Osteoblast (primary cell): Measurements from ENCODE around the gene SH3GL2. TPM values are rescaled to one million over a fixed set of nuclear protein-coding genes. Genes with fewer than 3 reads are reported as not detected.

ENCODE experiments used
- DNase-seq: peaks from one replicate; pipeline ENCODE4 v3.0.0; 2011; ENCODE audit warnings: low spot score, mixed read lengths; ENCODE audit not compliant: insufficient read length; ENCODE audit errors: missing footprints
- H2AFZ ChIP-seq: 2 replicates; pipeline ENCODE4 v1.6.0; 2011; ENCODE audit warnings: mild to moderate bottlenecking, low read length
- H3K27ac ChIP-seq: 2 replicates; pipeline ENCODE4 v1.5.1; 2011; ENCODE audit warnings: mild to moderate bottlenecking, low read depth, low read length, moderate library complexity
- H3K27me3 ChIP-seq: 2 replicates; pipeline ENCODE4 v1.6.0; 2012; ENCODE audit warnings: mild to moderate bottlenecking, control low read depth, inconsistent platforms, low read length, moderate library complexity; ENCODE audit not compliant: insufficient read depth
- H3K36me3 ChIP-seq: 2 replicates; pipeline ENCODE4 v1.5.1; 2011; ENCODE audit warnings: mild to moderate bottlenecking, low read length, control low read depth, moderate library complexity; ENCODE audit not compliant: insufficient read depth
- H3K4me1 ChIP-seq: 2 replicates; pipeline ENCODE4 v1.5.1; 2011; ENCODE audit warnings: mild to moderate bottlenecking, low read length, control low read depth, moderate library complexity; ENCODE audit not compliant: insufficient read depth
- H3K4me2 ChIP-seq: 2 replicates; pipeline ENCODE4 v1.6.0; 2011; ENCODE audit warnings: mild to moderate bottlenecking, low read length; ENCODE audit not compliant: insufficient read depth
- H3K4me3 ChIP-seq: fragments of 200-600 bp; sonication (generic); 3 replicates; pipeline ENCODE4 v1.5.1; 2012; ENCODE audit warnings: mild to moderate bottlenecking, low read length, inconsistent platforms; ENCODE audit not compliant: insufficient read depth
- H3K79me2 ChIP-seq: 2 replicates; pipeline ENCODE4 v1.6.0; 2012; ENCODE audit warnings: mild to moderate bottlenecking, low read length, control low read depth, inconsistent platforms; ENCODE audit not compliant: insufficient read depth
- H3K9me3 ChIP-seq: 2 replicates; pipeline ENCODE4 v1.5.1; 2011; ENCODE audit warnings: low read depth, low read length, control low read depth
- H4K20me1 ChIP-seq: 2 replicates; pipeline ENCODE4 v1.6.0; 2012; ENCODE audit warnings: mild to moderate bottlenecking, low read length, control low read depth; ENCODE audit not compliant: insufficient read depth
- total RNA-seq: library from RNA; depleted of rRNA; stranded (reverse); fragments of >200 nt; gene quantifications from 2 replicates; pipeline ENCODE4 v1.2.3, GENCODE V29; 2012
- TF ChIP-seq, protein P1 (sequence below): IDR thresholded peaks from 2 replicates; pipeline ENCODE4 v1.5.1; 2011; ENCODE audit warnings: mild to moderate bottlenecking, low read depth, low read length, moderate library complexity; ENCODE audit errors: extremely low read depth

Gene SH3GL2
- total RNA-seq, 1 donor, result under 0.01 TPM

DNA sequence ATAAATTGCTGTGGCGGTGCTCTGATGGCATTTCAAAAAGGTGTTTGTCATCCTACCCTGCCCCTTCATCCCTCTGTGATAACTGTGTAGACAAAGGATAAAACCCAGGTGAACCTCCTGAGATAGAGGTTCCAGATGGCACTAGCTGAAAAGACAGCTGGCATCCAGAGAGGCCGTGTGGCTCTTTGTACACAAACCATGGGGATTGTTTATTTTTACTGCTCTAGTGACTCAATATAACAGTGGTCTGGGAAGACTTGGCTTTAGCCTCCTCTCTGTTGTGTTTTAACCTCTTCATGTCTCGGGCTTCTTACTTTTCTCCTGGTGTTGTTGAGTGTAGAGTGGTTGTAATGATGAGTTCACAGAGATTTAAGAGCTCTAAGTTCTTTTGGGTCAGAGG, 48.8 kb downstream of the SH3GL2 start:
- no peak for DNase-seq
- H3K4me2 ChIP-seq, result no peak overlapping the region
- H3K4me3 ChIP-seq, result no peak overlapping the region
- no peaks in the 10 kb centered on the region for H4K20me1 ChIP-seq
- H3K27ac ChIP-seq, result no peak overlapping the region
- no peaks in the 10 kb centered on the region for H3K36me3 ChIP-seq
- H3K4me1 ChIP-seq, result no peaks in the 10 kb centered on the region
- no peaks in the 10 kb centered on the region for H3K79me2 ChIP-seq
- H2AFZ ChIP-seq, result no peak overlapping the region
- no peaks in the 10 kb centered on the region for H3K27me3 ChIP-seq
- TF ChIP-seq, protein P1, sequence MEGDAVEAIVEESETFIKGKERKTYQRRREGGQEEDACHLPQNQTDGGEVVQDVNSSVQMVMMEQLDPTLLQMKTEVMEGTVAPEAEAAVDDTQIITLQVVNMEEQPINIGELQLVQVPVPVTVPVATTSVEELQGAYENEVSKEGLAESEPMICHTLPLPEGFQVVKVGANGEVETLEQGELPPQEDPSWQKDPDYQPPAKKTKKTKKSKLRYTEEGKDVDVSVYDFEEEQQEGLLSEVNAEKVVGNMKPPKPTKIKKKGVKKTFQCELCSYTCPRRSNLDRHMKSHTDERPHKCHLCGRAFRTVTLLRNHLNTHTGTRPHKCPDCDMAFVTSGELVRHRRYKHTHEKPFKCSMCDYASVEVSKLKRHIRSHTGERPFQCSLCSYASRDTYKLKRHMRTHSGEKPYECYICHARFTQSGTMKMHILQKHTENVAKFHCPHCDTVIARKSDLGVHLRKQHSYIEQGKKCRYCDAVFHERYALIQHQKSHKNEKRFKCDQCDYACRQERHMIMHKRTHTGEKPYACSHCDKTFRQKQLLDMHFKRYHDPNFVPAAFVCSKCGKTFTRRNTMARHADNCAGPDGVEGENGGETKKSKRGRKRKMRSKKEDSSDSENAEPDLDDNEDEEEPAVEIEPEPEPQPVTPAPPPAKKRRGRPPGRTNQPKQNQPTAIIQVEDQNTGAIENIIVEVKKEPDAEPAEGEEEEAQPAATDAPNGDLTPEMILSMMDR, result no peak
- no peaks in the 10 kb centered on the region for H3K9me3 ChIP-seq

DNA sequence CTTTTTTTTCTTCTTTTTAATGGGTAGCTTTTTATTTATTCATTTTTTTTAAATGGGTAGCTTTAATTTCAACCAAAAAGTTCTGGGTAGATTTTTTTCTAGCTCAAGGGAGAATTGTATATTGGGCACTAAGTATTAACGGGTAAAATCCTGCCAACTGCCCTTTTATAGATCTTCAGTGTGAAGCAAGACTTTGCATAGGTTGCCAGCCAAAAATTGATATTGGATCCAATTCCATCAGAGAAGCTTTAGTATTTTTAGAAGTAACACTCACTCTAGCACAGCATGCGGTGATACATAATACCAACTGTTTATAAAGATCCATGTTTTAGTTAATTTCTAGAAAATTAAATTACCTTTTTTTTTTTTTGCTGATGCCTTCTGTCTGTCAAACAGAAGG, 49.8 kb downstream of the SH3GL2 start:
- H3K27ac ChIP-seq, result no peak overlapping the region
- no peak overlapping the region for H3K4me3 ChIP-seq
- no peaks in the 10 kb centered on the region for H4K20me1 ChIP-seq
- no peak overlapping the region for H3K4me2 ChIP-seq
- no peaks in the 10 kb centered on the region for H3K9me3 ChIP-seq
- no peaks in the 10 kb centered on the region for H3K4me1 ChIP-seq
- no peaks in the 10 kb centered on the region for H3K36me3 ChIP-seq
- H3K79me2 ChIP-seq, result no peaks in the 10 kb centered on the region
- no peaks in the 10 kb centered on the region for H3K27me3 ChIP-seq
- no peak overlapping the region for H2AFZ ChIP-seq
- TF ChIP-seq, protein P1, result no peak
- no peak for DNase-seq

DNA sequence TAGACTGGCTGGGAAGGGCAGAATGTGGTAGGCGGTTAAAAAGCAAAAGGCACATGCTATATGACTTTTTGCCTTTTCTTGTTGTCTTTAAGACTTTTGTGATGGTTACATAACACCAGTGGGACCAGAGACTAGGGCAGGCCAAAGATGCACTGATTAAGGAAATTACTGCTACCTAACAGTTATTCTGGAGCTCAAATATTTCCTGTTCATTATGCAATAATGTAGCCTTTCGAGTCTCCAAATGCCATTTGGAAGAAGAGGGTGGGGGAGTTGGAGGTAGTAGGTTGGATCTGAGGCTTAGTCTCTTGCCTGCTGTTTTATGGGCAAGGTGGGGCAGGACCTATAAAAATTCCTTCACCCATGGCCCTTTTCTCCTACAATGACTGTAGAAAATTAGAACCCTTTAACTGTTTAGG, 51.7 kb downstream of the SH3GL2 start:
- no peak overlapping the region for H2AFZ ChIP-seq
- H3K4me1 ChIP-seq, result no peaks in the 10 kb centered on the region
- H3K79me2 ChIP-seq, result no peaks in the 10 kb centered on the region
- TF ChIP-seq, protein P1, result no peak
- H3K27me3 ChIP-seq, result no peaks in the 10 kb centered on the region
- H3K36me3 ChIP-seq, result no peaks in the 10 kb centered on the region
- H3K4me2 ChIP-seq, result no peak overlapping the region
- no peak overlapping the region for H3K27ac ChIP-seq
- no peaks in the 10 kb centered on the region for H3K9me3 ChIP-seq
- no peak overlapping the region for H3K4me3 ChIP-seq
- H4K20me1 ChIP-seq, result no peaks in the 10 kb centered on the region
- no peak for DNase-seq

DNA sequence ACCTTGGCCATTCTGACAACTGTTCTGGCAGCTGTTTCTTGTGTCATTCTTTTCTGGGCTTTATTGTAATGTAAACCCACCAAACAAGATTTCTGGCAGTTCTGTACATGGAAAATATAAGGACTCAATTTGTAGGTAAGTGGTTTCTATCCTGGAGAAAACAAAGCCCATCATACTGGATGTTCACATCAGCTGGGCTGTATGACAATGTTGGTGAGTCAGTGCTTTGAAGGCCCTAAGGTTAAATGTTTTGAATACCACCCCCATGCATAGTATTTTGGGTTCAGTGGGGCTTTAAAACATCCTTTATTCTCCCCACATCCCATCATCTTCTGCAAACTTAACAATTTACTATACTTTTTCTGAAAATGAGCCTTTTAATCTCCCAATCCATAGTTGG, 52.5 kb downstream of the SH3GL2 start:
- Histone ChIP-seq H3K4me1 (no peaks in the 10 kb centered on the region), H4K20me1 (no peaks in the 10 kb centered on the region), H3K27ac (no peak overlapping the region), H3K36me3 (no peaks in the 10 kb centered on the region), H3K9me3 (no peaks in the 10 kb centered on the region), H3K4me3 (no peak overlapping the region), H3K79me2 (no peaks in the 10 kb centered on the region), H3K27me3 (no peaks in the 10 kb centered on the region), H3K4me2 (no peak overlapping the region), H2AFZ (no peak overlapping the region)
- TF ChIP-seq, protein P1, result no peak
- no peak for DNase-seq
